BLaER1 treated with 17β-estradiol and CSF1 and Interleukin-3, amounts not matched to agents 10 nM and 100 nM (cell line): Measurements from ENCODE around the gene PAK3.

Experiments used
- H3K27ac ChIP-seq, 11 experiments: shearing (Covaris generic); formaldehyde crosslinking; 2 replicates each; pipeline ENCODE4 v1.8.1; 2022
- H3K27me3 ChIP-seq, 11 experiments: shearing (Covaris generic); formaldehyde crosslinking; 2 replicates each; pipeline ENCODE4 v1.8.1; 2022
- H3K36me3 ChIP-seq, 11 experiments: shearing (Covaris generic); formaldehyde crosslinking; 2 replicates each; pipeline ENCODE4 v1.8.1; 2022
- H3K4me1 ChIP-seq, 10 experiments: shearing (Covaris generic); formaldehyde crosslinking; 2 replicates each; pipeline ENCODE4 v1.8.1; 2022
- H3K4me2 ChIP-seq, 11 experiments: shearing (Covaris generic); formaldehyde crosslinking; 2 replicates each; pipeline ENCODE4 v1.8.1; 2022
- H3K4me3 ChIP-seq, 10 experiments: shearing (Covaris generic); formaldehyde crosslinking; 2 replicates each; pipeline ENCODE4 v1.8.1; 2022
- H3K9ac ChIP-seq, 11 experiments: shearing (Covaris generic); formaldehyde crosslinking; 2 replicates each; pipeline ENCODE4 v1.8.1; 2022
- H3K9me3 ChIP-seq, 11 experiments: shearing (Covaris generic); formaldehyde crosslinking; replicated peaks in 1 of 11; 2 replicates each; pipeline ENCODE4 v1.8.1; 2022
- H4K20me1 ChIP-seq, 11 experiments: shearing (Covaris generic); formaldehyde crosslinking; 2 replicates each; pipeline ENCODE4 v1.8.1; 2022
- Cebpa-rat ChIP-seq, 11 experiments: shearing (Covaris generic); IDR thresholded peaks; 2 replicates each; pipeline ENCODE4 v1.8.1; 2022

PAK3 gene

GRCh38 chrX:111199505-111199904 is 103.5 kb downstream of the PAK3 start:
- no peak overlapping the region for H3K9ac ChIP-seq
- H3K36me3 ChIP-seq, result no peaks in the 10 kb centered on the region

DNA sequence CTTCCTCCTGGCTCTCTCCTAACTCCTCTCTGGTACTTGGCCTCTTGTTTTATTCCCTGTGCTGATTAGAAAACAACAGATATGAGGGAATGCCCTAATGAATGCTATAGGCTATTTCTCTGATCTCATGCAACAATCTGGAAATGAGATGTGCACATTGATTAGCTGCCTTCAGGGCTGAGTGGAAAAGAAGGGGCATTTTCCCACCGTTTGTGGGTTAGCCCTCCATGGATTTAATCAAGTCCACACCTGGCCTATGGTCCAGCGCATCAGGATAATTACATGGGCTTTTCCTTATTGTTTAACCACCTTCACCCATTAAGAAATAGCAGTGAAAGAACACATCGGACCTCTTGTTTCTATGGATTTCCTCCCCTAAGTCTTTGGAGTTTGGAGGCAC is 104.3 kb downstream of the PAK3 start:
- Histone ChIP-seq H4K20me1 (no peaks in the 10 kb centered on the region; a peak in 1 of 22 replicates), H3K4me2 (no peak overlapping the region), H3K27me3 (peaks cover 86 to 100% (median 99%) of the 10 kb centered on the region in 11 experiments), H3K4me1 (no peaks in the 10 kb centered on the region), H3K9me3 (peaks cover 0 to 3% (median 0%) of the 10 kb centered on the region in 11 experiments; a peak in 2 of 22 replicates), H3K4me3 (no peak overlapping the region), H3K36me3 (no peaks in the 10 kb centered on the region), H3K9ac (no peak overlapping the region), H3K27ac (no peak overlapping the region)
- TF ChIP-seq Cebpa-rat (IDR thresholded peaks at IDR 0.05), result no peak

More at GRCh38 chrX:111199505-111199904, 103.5 kb downstream of the PAK3 start:
- Histone ChIP-seq H3K4me2 (no peak overlapping the region), H3K4me3 (no peak overlapping the region), H3K27me3 (peaks cover 85 to 100% (median 99%) of the 10 kb centered on the region in 11 experiments), H3K27ac (no peak overlapping the region), H4K20me1 (no peaks in the 10 kb centered on the region; a peak in 1 of 22 replicates), H3K4me1 (no peaks in the 10 kb centered on the region), H3K9me3 (peaks cover 0 to 3% (median 0%) of the 10 kb centered on the region in 11 experiments; a peak in 2 of 22 replicates)
- no peak for TF ChIP-seq Cebpa-rat (IDR thresholded peaks at IDR 0.05)

DNA sequence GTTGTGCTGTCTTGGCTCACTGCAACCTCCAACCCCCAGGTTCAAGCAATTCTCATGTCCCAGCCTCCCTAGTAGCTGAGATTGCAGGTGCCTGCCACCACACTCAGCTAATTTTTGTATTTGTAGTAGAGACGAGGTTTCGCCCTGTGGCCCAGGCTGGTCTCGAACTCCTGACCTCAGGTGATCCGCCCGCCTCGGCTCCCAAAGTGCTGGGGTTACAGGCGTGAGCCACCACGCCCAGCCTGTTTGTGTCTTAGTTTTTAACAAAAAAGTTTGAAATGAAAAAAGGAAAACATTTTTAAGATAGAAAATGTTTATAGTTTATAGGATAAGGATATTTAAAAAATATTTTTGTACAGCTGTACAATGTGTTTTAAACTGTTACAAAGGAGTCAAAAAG is 111.9 kb downstream of the PAK3 start:
- H3K9me3 ChIP-seq, result no peaks in the 10 kb centered on the region
- H3K27me3 ChIP-seq, result peaks cover 63 to 96% (median 90%) of the 10 kb centered on the region in 11 experiments
- TF ChIP-seq Cebpa-rat (IDR thresholded peaks at IDR 0.05), result no peak

DNA sequence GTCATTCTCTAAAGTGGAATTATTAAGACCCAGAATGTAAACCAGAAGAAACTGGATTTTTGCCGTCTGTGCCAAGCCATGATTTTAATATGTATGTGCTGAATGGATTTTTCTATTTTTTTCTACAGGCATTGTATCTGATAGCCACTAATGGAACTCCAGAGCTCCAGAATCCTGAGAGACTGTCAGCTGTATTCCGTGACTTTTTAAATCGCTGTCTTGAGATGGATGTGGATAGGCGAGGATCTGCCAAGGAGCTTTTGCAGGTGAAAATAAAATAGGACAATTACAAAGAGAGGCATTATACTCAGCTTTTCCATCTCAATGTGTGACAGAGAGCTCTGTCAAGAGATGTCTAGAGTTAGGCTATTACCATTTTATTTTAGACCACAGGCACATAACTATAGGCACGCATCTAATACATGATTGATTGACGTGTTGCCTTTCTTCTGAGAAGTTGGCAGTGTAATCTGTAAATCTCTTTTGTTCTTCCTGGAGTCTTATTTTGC is 120.4 kb downstream of the PAK3 start:
- no peak for TF ChIP-seq Cebpa-rat (IDR thresholded peaks at IDR 0.05)
- Histone ChIP-seq H3K9ac (no peak overlapping the region), H3K36me3 (no peaks in the 10 kb centered on the region), H3K27ac (no peak overlapping the region), H3K27me3 (peaks cover 90 to 100% (median 100%) of the 10 kb centered on the region in 11 experiments), H3K4me2 (no peak overlapping the region), H3K9me3 (no peaks in the 10 kb centered on the region), H3K4me3 (no peak overlapping the region), H3K4me1 (no peaks in the 10 kb centered on the region), H4K20me1 (peaks cover 0 to 3% (median 0%) of the 10 kb centered on the region in 11 experiments; a peak in 2 of 22 replicates)

More for the DNA sequence above, 111.9 kb downstream of the PAK3 start:
- Histone ChIP-seq H4K20me1 (no peaks in the 10 kb centered on the region; a peak in 1 of 22 replicates), H3K9ac (no peak overlapping the region), H3K36me3 (no peaks in the 10 kb centered on the region), H3K4me2 (no peak overlapping the region), H3K4me1 (no peaks in the 10 kb centered on the region), H3K27ac (no peak overlapping the region), H3K4me3 (no peak overlapping the region)

DNA sequence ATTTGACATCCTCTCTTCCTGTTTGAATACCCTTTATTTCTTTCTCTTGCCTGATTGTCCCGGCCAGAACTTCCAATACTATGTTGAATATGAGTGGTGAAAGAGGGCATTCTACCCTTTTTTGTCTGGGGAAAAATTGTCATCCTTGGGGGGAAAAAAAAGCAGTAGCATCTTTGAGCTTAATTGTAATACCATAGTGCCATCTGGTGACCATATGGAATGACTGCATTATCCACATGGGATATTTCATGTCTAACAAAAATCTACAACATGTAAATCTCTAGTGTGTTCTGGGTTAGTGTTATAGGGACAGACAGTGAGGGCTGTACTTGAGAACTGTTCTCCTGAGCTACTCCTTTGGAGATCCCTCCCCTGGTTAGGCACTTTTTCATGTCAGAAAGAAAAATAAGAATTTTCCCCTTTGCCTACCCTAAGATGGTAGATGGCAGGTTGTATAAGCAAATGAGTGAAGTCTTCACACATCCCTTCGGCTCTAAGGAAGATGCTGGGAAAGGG is 148.3 kb downstream of the PAK3 start:
- H3K4me3 ChIP-seq, result no peak overlapping the region
- no peak overlapping the region for H3K4me2 ChIP-seq
- no peaks in the 10 kb centered on the region for H3K4me1 ChIP-seq
- H3K9me3 ChIP-seq, result no peaks in the 10 kb centered on the region
- no peak for TF ChIP-seq Cebpa-rat (IDR thresholded peaks at IDR 0.05)
- peaks cover 0 to 8% (median 0%) of the 10 kb centered on the region in 11 experiments; a peak in 3 of 22 replicates for H4K20me1 ChIP-seq
- peaks cover 76 to 99% (median 95%) of the 10 kb centered on the region in 11 experiments for H3K27me3 ChIP-seq
- no peaks in the 10 kb centered on the region for H3K36me3 ChIP-seq
- H3K27ac ChIP-seq, result no peak overlapping the region
- H3K9ac ChIP-seq, result no peak overlapping the region

DNA sequence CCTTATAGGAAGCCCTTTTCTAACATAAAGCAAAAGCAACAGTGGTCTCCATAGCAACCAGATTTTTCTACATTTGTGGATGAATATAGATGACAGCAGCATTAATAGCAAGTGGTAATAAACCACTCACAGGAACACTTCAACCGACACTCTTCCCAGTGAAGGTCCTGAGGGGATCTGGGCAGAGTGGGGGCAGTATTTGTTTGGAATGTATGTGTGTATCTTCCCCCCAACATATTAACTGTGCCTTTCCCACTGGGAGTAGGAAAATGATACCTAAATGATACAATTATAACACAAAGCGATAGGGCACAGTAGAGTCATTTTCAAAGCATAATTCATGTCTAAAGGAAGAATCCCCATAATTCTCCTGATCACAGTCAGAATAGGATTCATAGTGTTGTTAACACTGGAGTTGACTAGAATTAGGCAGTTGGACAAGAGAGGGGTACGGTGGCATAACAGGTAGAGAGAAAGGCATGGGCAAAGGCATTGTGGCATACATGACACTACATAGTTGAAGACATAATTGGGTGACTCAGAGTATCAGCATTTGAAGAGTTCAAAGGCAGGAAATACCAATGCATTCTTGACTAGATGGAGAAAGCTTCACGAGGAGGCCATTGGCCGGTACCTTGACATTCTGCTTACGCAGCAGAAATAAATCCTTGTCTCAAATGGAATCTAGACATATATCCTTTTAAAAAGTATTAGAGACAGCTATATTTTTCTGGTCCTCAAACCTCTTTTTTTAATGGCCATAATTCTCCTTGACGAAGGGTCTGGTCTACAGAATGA is 159.1 kb downstream of the PAK3 start:
- Histone ChIP-seq H3K4me1 (no peaks in the 10 kb centered on the region), H3K27ac (no peak overlapping the region), H3K9me3 (no peaks in the 10 kb centered on the region), H3K4me3 (no peak overlapping the region), H4K20me1 (0 out of 22 replicates have a peak, but pooled peaks cover 0 to 4% (median 0%) of the 10 kb centered on the region in 11 experiments), H3K36me3 (no peaks in the 10 kb centered on the region), H3K9ac (no peak overlapping the region), H3K4me2 (no peak overlapping the region), H3K27me3 (peaks cover 83 to 100% (median 98%) of the 10 kb centered on the region in 11 experiments)
- no peak for TF ChIP-seq Cebpa-rat (IDR thresholded peaks at IDR 0.05)

- H4K20me1 ChIP-seq, result peaks cover 0 to 4% (median 0%) of the 10 kb centered on the region in 11 experiments; a peak in 1 of 22 replicates
- H3K4me3 ChIP-seq, result no peak overlapping the region
- H3K27me3 ChIP-seq, result peaks cover 83 to 100% (median 98%) of the 10 kb centered on the region in 11 experiments
- H3K36me3 ChIP-seq, result no peaks in the 10 kb centered on the region
- no peak overlapping the region for H3K9ac ChIP-seq
- H3K9me3 ChIP-seq, result 0 out of 22 replicates have a peak, but pooled peaks cover 0 to 9% (median 0%) of the 10 kb centered on the region in 11 experiments
- no peaks in the 10 kb centered on the region for H3K4me1 ChIP-seq
- H3K4me2 ChIP-seq, result no peak overlapping the region
- TF ChIP-seq Cebpa-rat (IDR thresholded peaks at IDR 0.05), result no peak
- H3K27ac ChIP-seq, result no peak overlapping the region
Observed at GRCh38 chrX:111257733-111258132, 161.7 kb downstream of the PAK3 start.

DNA sequence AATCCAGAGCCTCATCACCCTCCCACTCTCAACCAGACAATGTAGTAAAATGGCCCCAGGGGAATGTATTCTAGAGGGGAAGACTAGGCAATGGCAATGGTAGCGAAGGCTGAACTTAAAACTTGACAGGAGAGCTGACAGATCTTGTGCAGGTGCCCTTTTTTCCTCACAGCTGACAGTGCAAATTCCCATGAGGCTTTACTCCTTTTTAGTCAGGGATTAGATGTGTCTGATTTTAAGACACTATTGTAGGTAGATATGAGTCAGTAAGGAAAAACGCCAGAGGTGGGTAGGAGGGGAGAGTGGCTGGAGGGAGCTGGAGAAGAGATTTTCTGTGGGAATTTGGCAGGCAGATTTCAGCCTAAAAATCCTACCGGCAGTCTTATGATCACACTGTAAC is 163.6 kb downstream of the PAK3 start:
- TF ChIP-seq Cebpa-rat (IDR thresholded peaks at IDR 0.05), result no peak
- 0 out of 22 replicates have a peak, but pooled peaks cover 0 to 9% (median 0%) of the 10 kb centered on the region in 11 experiments for H3K9me3 ChIP-seq
- H4K20me1 ChIP-seq, result peaks cover 0 to 4% (median 0%) of the 10 kb centered on the region in 11 experiments; a peak in 1 of 22 replicates
- H3K27me3 ChIP-seq, result peaks cover 84 to 100% (median 99%) of the 10 kb centered on the region in 11 experiments
- H3K36me3 ChIP-seq, result no peaks in the 10 kb centered on the region
- H3K4me3 ChIP-seq, result no peak overlapping the region
- no peaks in the 10 kb centered on the region for H3K4me1 ChIP-seq
- no peak overlapping the region for H3K27ac ChIP-seq
- H3K4me2 ChIP-seq, result no peak overlapping the region
- H3K9ac ChIP-seq, result no peak overlapping the region

GRCh38 chrX:111260451-111260850 is 164.5 kb downstream of the PAK3 start:
- Histone ChIP-seq H3K4me2 (no peak overlapping the region), H3K4me3 (no peak overlapping the region), H3K9me3 (0 out of 22 replicates have a peak, but pooled peaks cover 0 to 9% (median 0%) of the 10 kb centered on the region in 11 experiments), H3K9ac (no peak overlapping the region), H3K4me1 (no peaks in the 10 kb centered on the region), H3K36me3 (no peaks in the 10 kb centered on the region), H3K27ac (no peak overlapping the region), H4K20me1 (peaks cover 0 to 4% (median 0%) of the 10 kb centered on the region in 11 experiments; a peak in 1 of 22 replicates), H3K27me3 (peaks cover 84 to 100% (median 99%) of the 10 kb centered on the region in 11 experiments)
- TF ChIP-seq Cebpa-rat (IDR thresholded peaks at IDR 0.05), result no peak
